Measurements from ENCODE around the gene DENND1C. TPM values are rescaled to one million over a fixed set of nuclear protein-coding genes. Genes with fewer than 3 reads are reported as not detected.

Gene DENND1C
- total and polyA plus RNA-seq, 9 of the 15 experiments (the other 6 are each of a cell fraction or from before 2014, with no cell fraction given), result 0.03 to 1.2 (median 0.32) TPM; not detected in 1

DNA sequence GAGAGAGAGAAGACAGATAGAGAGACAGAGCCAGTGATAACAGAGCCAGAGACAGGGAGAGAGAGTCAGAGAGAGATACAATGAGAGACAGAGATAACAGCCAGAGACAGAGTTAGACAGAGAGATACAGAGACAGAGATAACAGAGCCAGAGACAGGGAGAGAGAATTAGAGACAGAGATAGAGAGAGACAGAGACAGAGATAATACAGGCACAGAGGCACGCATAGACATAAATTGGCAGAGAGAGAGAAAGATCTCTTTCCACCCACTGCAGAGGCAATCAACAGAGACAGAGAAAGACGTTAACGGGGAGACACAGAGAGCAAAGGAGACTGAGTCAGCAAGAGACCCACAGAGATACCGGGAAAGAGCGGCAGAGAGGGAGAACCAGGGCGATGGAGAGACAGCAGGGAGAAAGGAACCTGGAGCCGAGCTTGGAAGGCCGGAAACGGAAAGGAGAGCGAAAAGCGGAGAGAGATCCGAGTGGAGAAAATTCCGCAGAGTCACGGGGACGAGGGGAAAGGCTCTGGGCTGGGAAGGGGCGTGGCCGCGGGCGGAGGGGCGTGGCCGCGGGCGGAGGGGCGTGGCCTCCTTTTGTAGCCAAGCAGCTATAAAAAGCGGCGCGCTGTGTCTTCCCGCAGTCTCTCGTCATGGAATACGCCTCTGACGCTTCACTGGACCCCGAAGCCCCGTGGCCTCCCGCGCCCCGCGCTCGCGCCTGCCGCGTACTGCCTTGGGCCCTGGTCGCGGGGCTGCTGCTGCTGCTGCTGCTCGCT, 49.0 kb upstream of the DENND1C start, which contains the start of gene TNFSF9 (continued):
- TF ChIP-seq, protein P1, sequence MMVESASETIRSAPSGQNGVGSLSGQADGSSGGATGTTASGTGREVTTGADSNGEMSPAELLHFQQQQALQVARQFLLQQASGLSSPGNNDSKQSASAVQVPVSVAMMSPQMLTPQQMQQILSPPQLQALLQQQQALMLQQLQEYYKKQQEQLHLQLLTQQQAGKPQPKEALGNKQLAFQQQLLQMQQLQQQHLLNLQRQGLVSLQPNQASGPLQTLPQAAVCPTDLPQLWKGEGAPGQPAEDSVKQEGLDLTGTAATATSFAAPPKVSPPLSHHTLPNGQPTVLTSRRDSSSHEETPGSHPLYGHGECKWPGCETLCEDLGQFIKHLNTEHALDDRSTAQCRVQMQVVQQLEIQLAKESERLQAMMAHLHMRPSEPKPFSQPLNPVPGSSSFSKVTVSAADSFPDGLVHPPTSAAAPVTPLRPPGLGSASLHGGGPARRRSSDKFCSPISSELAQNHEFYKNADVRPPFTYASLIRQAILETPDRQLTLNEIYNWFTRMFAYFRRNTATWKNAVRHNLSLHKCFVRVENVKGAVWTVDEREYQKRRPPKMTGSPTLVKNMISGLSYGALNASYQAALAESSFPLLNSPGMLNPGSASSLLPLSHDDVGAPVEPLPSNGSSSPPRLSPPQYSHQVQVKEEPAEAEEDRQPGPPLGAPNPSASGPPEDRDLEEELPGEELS (CRISPR knock-in tag; IDR thresholded peaks at IDR 0.05; ENCODE audit: borderline replicate concordance), result no peak
- TF ChIP-seq, protein P2, sequence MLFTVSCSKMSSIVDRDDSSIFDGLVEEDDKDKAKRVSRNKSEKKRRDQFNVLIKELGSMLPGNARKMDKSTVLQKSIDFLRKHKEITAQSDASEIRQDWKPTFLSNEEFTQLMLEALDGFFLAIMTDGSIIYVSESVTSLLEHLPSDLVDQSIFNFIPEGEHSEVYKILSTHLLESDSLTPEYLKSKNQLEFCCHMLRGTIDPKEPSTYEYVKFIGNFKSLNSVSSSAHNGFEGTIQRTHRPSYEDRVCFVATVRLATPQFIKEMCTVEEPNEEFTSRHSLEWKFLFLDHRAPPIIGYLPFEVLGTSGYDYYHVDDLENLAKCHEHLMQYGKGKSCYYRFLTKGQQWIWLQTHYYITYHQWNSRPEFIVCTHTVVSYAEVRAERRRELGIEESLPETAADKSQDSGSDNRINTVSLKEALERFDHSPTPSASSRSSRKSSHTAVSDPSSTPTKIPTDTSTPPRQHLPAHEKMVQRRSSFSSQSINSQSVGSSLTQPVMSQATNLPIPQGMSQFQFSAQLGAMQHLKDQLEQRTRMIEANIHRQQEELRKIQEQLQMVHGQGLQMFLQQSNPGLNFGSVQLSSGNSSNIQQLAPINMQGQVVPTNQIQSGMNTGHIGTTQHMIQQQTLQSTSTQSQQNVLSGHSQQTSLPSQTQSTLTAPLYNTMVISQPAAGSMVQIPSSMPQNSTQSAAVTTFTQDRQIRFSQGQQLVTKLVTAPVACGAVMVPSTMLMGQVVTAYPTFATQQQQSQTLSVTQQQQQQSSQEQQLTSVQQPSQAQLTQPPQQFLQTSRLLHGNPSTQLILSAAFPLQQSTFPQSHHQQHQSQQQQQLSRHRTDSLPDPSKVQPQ (CRISPR knock-in tag; IDR thresholded peaks at IDR 0.05; ENCODE audit: borderline replicate concordance), result no peak
- TF ChIP-seq, protein P3, sequence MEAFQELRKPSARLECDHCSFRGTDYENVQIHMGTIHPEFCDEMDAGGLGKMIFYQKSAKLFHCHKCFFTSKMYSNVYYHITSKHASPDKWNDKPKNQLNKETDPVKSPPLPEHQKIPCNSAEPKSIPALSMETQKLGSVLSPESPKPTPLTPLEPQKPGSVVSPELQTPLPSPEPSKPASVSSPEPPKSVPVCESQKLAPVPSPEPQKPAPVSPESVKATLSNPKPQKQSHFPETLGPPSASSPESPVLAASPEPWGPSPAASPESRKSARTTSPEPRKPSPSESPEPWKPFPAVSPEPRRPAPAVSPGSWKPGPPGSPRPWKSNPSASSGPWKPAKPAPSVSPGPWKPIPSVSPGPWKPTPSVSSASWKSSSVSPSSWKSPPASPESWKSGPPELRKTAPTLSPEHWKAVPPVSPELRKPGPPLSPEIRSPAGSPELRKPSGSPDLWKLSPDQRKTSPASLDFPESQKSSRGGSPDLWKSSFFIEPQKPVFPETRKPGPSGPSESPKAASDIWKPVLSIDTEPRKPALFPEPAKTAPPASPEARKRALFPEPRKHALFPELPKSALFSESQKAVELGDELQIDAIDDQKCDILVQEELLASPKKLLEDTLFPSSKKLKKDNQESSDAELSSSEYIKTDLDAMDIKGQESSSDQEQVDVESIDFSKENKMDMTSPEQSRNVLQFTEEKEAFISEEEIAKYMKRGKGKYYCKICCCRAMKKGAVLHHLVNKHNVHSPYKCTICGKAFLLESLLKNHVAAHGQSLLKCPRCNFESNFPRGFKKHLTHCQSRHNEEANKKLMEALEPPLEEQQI (IDR thresholded peaks at IDR 0.05), result no peak
- TF ChIP-seq, protein P4, sequence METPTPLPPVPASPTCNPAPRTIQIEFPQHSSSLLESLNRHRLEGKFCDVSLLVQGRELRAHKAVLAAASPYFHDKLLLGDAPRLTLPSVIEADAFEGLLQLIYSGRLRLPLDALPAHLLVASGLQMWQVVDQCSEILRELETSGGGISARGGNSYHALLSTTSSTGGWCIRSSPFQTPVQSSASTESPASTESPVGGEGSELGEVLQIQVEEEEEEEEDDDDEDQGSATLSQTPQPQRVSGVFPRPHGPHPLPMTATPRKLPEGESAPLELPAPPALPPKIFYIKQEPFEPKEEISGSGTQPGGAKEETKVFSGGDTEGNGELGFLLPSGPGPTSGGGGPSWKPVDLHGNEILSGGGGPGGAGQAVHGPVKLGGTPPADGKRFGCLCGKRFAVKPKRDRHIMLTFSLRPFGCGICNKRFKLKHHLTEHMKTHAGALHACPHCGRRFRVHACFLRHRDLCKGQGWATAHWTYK (CRISPR knock-in tag; IDR thresholded peaks at IDR 0.05), result no peak
- TF ChIP-seq SRSF1 (IDR thresholded peaks at IDR 0.05; ENCODE audit: low read depth, low read length) (no peak), CBX8 (IDR thresholded peaks at IDR 0.05; ENCODE audit: borderline replicate concordance, extremely low read depth, low read depth, low read length, poor library complexity, severe bottlenecking) (no peak), ZNF696 (CRISPR knock-in tag; conservative IDR thresholded peaks at IDR 0.05) (no peak), NFATC3 (IDR thresholded peaks at IDR 0.05) (peak; percentile 82), SOX6 (IDR thresholded peaks at IDR 0.05) (peak; percentile 4; the same call in 1 of the 2 replicates), ZNF239 (CRISPR knock-in tag; IDR thresholded peaks at IDR 0.05) (no peak), NBN (IDR thresholded peaks at IDR 0.05; ENCODE audit: low read depth) (peak; percentile 97), ZNF589 (CRISPR knock-in tag; IDR thresholded peaks at IDR 0.05; ENCODE audit: low read depth) (no peak)
- TF ChIP-seq, protein P5, sequence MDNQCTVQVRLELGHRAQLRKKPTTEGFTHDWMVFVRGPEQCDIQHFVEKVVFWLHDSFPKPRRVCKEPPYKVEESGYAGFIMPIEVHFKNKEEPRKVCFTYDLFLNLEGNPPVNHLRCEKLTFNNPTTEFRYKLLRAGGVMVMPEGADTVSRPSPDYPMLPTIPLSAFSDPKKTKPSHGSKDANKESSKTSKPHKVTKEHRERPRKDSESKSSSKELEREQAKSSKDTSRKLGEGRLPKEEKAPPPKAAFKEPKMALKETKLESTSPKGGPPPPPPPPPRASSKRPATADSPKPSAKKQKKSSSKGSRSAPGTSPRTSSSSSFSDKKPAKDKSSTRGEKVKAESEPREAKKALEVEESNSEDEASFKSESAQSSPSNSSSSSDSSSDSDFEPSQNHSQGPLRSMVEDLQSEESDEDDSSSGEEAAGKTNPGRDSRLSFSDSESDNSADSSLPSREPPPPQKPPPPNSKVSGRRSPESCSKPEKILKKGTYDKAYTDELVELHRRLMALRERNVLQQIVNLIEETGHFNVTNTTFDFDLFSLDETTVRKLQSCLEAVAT (IDR thresholded peaks at IDR 0.05), result peak; percentile 92 to 94; a peak in 3 of 4 replicates
- TF ChIP-seq, protein P6, sequence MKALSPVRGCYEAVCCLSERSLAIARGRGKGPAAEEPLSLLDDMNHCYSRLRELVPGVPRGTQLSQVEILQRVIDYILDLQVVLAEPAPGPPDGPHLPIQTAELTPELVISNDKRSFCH (CRISPR knock-in tag; IDR thresholded peaks at IDR 0.05), result no peak
- TF ChIP-seq, protein P6 (tag; IDR thresholded peaks at IDR 0.05), result 0 out of 2 replicates have a peak, but pooled peaks have one; percentile 76

All from K562 (cell line).